Placental epithelial cell (primary cell): ENCODE results near the gene TPBGL. TPM values are rescaled to one million over a fixed set of nuclear protein-coding genes. Genes with fewer than 3 reads are reported as not detected.

Source experiments
- total RNA-seq: library from RNA; depleted of rRNA; stranded (reverse); fragments of >200 nt; gene quantifications from 2 replicates; pipeline ENCODE4 v1.2.3, GENCODE V29; 2012

The TPBGL gene, protein sequence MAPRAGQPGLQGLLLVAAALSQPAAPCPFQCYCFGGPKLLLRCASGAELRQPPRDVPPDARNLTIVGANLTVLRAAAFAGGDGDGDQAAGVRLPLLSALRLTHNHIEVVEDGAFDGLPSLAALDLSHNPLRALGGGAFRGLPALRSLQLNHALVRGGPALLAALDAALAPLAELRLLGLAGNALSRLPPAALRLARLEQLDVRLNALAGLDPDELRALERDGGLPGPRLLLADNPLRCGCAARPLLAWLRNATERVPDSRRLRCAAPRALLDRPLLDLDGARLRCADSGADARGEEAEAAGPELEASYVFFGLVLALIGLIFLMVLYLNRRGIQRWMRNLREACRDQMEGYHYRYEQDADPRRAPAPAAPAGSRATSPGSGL
- under 0.01 TPM in 2 replicates for total RNA-seq

DNA sequence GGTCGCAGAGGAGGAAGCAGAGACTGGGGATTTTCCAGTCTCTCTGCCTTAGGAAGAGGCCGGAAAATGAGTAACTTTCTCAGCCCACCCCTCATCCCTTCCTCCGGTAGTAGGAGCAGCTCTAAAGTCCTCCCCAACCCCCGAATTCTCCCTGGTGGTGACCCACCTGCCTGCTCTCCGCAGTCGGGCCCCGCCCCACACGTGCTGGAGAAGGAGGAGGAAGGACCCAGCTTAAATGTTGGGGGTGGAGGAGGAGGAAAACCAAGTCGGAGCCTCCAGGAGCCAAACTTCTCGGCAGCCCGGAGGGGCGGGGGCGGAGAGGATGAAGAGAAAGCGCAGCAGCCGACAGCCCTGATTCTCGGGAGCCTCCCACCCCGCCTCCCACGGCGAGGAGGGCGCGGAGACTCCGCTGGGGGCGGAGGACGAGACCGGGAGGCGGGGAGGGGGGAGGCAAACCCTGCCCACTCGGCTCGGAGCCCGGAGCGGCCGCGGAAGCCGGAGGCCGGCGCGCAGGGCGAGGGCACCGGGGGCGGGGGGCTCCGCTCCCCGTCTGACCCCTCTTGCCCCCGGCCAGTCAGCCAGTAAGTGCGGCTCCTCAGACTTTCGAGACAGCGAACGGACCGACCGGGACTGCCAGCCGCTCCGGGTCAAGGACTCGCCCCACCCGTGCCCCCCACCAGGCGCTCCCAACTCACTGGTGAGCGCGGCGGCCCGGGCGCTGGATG, at the start of gene TPBGL:
TPBGL (plus strand) TSS at position 464 of the 725 bp plus-strand sequence. CDS start 276 bp downstream, outside the sequence.

Other genes starting within 250 kb of the TPBGL start
- not detected in 2 replicates for gene OR2AT4, start 143.9 kb upstream of the TPBGL start, total RNA-seq
- under 0.01 TPM in 1 of 2 replicates, not detected in the other for gene SLCO2B1, start 89.7 kb upstream of the TPBGL start, total RNA-seq
- gene ARRB1, start 110.9 kb downstream of the TPBGL start, total RNA-seq: 24.3 and 28.3 TPM in 2 replicates
- gene RPS3, start 158.7 kb downstream of the TPBGL start, total RNA-seq: 1,699 and 2,281 TPM in 2 replicates
- 3.7 and 5.5 TPM in 2 replicates for gene KLHL35, start 192.4 kb downstream of the TPBGL start, total RNA-seq